ENCODE data around the gene LCN15. TPM values are rescaled to one million over a fixed set of nuclear protein-coding genes. Genes with fewer than 3 reads are reported as not detected.

LCN15 gene
- total and polyA plus RNA-seq, 10 of the 15 experiments (the other 5 are each of a cell fraction or from before 2014, with no cell fraction given), result 0.37 to 0.50 TPM; not detected in 8

- TF ChIP-seq PAX5 (IDR thresholded peaks at IDR 0.05; ENCODE audit: borderline replicate concordance, low read depth, low read length) (no peak), ZBTB33 (IDR thresholded peaks at IDR 0.05) (no peak), E2F8 (IDR thresholded peaks at IDR 0.05; ENCODE audit: low read depth, partially characterized antibody) (no peak), TBL1XR1 (IDR thresholded peaks at IDR 0.05; ENCODE audit: low read depth, low read length) (no peak), MTA3 (IDR thresholded peaks at IDR 0.05; ENCODE audit: borderline replicate concordance, low read length) (no peak)
These were observed 30.1 kb upstream of the LCN15 start (continued) for GRCh38 chr9:136794281-136794999.
